Measurements from ENCODE around the gene RAPH1.

GRCh38 chr2:203490391-203490790, 44.7 kb downstream of the RAPH1 start:
- TF ChIP-seq CTCF (IDR thresholded peaks at IDR 0.05; ENCODE audit: poor library complexity) (no peak), EZH2 (IDR thresholded peaks at IDR 0.05; ENCODE audit: borderline replicate concordance) (no peak), EZH2phosphoT487 (IDR thresholded peaks at IDR 0.05; ENCODE audit: low read depth, severe bottlenecking, unreplicated experiment) (no peak)

Data from hepatocyte (in vitro differentiated cells).